DMS53 (cell line): ENCODE data around the gene RABGGTA.

Experiments
- DNase-seq: peaks from one replicate; lab custom pipeline; 2025; lab: John Stamatoyannopoulos, UW

Gene RABGGTA

DNA sequence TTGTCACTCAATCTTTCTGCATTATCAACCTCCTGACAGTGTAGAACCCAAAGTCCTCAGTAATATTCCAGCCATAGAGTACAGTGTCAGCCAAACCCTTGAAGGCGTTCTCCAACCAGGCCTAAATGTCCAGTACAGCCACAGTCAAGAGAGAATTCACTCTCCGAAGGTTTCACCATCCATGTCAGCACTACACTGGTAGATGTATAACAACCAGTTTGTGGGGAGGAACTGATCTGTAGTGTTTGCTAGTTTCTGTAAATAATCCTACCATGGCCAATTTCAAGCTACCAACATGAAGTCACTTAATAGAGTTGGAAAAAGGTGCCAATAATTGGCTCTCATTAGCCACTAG lies 55.1 kb downstream of the RABGGTA start:
- DNase-seq, result no peak
